DOHH2 (cell line): ENCODE measurements around the gene CAMKK1.

Experiments used
- EZH2phosphoT487 ChIP-seq: fragments of 200-600 bp; sonication (generic); IDR thresholded peaks from 2 replicates; pipeline ENCODE4 v1.6.1; 2017; ENCODE audit warnings: borderline replicate concordance, mild to moderate bottlenecking, antibody characterized with exemption, low read length, moderate library complexity, mixed read lengths
- TF ChIP-seq, protein P1 (sequence below): fragments of 200-600 bp; sonication (generic); IDR thresholded peaks from one replicate; pipeline ENCODE4 v1.5.1; 2014; ENCODE audit warnings: antibody characterized with exemption, mild to moderate bottlenecking, low read depth, low read length; ENCODE audit not compliant: poor library complexity, severe bottlenecking

DNA sequence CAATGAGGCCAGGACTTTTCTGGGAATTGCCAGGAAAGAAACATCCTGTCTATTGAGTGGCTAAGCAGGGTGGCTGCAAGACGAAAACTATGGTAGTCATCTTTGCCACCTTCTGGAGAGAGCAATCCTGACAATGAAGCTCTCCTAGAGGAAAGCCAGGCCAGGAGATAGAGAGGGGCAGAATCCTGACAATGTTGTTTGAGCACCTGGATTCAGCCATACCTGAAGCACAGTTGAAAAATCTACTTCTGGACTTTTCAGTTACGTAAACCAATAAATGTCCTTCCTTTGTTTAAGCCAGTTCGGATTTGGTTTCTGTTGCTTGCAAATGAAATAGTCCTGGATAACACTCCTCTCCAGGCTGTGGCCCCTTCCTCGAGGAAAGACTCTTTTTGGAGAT is 14.0 kb upstream of the CAMKK1 start:
- TF ChIP-seq, protein P1, sequence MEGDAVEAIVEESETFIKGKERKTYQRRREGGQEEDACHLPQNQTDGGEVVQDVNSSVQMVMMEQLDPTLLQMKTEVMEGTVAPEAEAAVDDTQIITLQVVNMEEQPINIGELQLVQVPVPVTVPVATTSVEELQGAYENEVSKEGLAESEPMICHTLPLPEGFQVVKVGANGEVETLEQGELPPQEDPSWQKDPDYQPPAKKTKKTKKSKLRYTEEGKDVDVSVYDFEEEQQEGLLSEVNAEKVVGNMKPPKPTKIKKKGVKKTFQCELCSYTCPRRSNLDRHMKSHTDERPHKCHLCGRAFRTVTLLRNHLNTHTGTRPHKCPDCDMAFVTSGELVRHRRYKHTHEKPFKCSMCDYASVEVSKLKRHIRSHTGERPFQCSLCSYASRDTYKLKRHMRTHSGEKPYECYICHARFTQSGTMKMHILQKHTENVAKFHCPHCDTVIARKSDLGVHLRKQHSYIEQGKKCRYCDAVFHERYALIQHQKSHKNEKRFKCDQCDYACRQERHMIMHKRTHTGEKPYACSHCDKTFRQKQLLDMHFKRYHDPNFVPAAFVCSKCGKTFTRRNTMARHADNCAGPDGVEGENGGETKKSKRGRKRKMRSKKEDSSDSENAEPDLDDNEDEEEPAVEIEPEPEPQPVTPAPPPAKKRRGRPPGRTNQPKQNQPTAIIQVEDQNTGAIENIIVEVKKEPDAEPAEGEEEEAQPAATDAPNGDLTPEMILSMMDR, result no peak
- TF ChIP-seq EZH2phosphoT487, result no peak
